DND-41 (cell line): Measurements from ENCODE around the gene ABCB8.

Experiments used
- ATAC-seq: fragments of 200-7000 bp; cut with Tn5 transposase; 3 replicates; pipeline ENCODE4 v1.9.1; 2021; ENCODE audit warnings: low read depth; ENCODE audit not compliant: insufficient read depth
- DNase-seq: peaks from one replicate; pipeline ENCODE4 v3.0.0-alpha.2; 2020
- H2AFZ ChIP-seq: 2 replicates; pipeline ENCODE4 v1.6.0; 2012; ENCODE audit warnings: low read depth, low read length
- H3K27ac ChIP-seq: 2 replicates; pipeline ENCODE4 v1.5.1; 2012; ENCODE audit warnings: low read length, inconsistent platforms
- H3K27me3 ChIP-seq: fragments of 200-600 bp; sonication (generic); 2 replicates; pipeline ENCODE4 v1.6.0; 2012; ENCODE audit warnings: low read length, mild to moderate bottlenecking, inconsistent platforms; ENCODE audit not compliant: insufficient read depth, poor library complexity
- H3K36me3 ChIP-seq: 2 replicates; pipeline ENCODE4 v1.5.1; 2012; ENCODE audit warnings: low read length, inconsistent platforms; ENCODE audit not compliant: insufficient read depth
- H3K4me1 ChIP-seq: 2 replicates; pipeline ENCODE4 v1.5.1; 2012; ENCODE audit warnings: mild to moderate bottlenecking, low read length; ENCODE audit not compliant: insufficient read depth
- H3K4me2 ChIP-seq: 2 replicates; pipeline ENCODE4 v1.6.0; 2012; ENCODE audit warnings: mild to moderate bottlenecking, moderate library complexity, low read length, inconsistent platforms; ENCODE audit not compliant: insufficient read depth
- H3K4me3 ChIP-seq, 2 experiments: fragments of 200-600 bp in 1 of 2; shearing (Covaris generic) in 1 of 2; 2 replicates each; pipeline ENCODE4 v1.5.1; 2012 to 2016; ENCODE audit warnings: inconsistent platforms in 2 of 2, low read length in 2 of 2, mild to moderate bottlenecking in 2 of 2, low read depth in 1 of 2, moderate library complexity in 1 of 2
- H3K79me2 ChIP-seq: 2 replicates; pipeline ENCODE4 v1.6.0; 2012; ENCODE audit warnings: low read length, inconsistent platforms; ENCODE audit not compliant: insufficient read depth
- H3K9ac ChIP-seq: 2 replicates; pipeline ENCODE4 v1.6.0; 2012; ENCODE audit warnings: low read depth, mild to moderate bottlenecking, inconsistent platforms, low read length, moderate library complexity
- H3K9me3 ChIP-seq: 2 replicates; pipeline ENCODE4 v1.5.1; 2012; ENCODE audit warnings: low read length, moderate library complexity, mild to moderate bottlenecking, inconsistent platforms; ENCODE audit not compliant: insufficient read depth, severe bottlenecking
- H4K20me1 ChIP-seq: 2 replicates; pipeline ENCODE4 v1.6.0; 2012; ENCODE audit warnings: low read length; ENCODE audit not compliant: insufficient read depth
- EZH2 ChIP-seq: IDR thresholded peaks from 3 replicates; pipeline ENCODE4 v1.6.1; 2012; ENCODE audit warnings: borderline replicate concordance, low read depth, mild to moderate bottlenecking, moderate library complexity, low read length, inconsistent platforms; ENCODE audit not compliant: severe bottlenecking
- TF ChIP-seq, protein P1 (sequence below): IDR thresholded peaks from 2 replicates; pipeline ENCODE4 v1.5.1; 2012; ENCODE audit warnings: borderline replicate concordance, low read length, moderate library complexity, mild to moderate bottlenecking; ENCODE audit not compliant: poor library complexity, severe bottlenecking; ENCODE audit errors: extremely low read depth

The ABCB8 gene

DNA sequence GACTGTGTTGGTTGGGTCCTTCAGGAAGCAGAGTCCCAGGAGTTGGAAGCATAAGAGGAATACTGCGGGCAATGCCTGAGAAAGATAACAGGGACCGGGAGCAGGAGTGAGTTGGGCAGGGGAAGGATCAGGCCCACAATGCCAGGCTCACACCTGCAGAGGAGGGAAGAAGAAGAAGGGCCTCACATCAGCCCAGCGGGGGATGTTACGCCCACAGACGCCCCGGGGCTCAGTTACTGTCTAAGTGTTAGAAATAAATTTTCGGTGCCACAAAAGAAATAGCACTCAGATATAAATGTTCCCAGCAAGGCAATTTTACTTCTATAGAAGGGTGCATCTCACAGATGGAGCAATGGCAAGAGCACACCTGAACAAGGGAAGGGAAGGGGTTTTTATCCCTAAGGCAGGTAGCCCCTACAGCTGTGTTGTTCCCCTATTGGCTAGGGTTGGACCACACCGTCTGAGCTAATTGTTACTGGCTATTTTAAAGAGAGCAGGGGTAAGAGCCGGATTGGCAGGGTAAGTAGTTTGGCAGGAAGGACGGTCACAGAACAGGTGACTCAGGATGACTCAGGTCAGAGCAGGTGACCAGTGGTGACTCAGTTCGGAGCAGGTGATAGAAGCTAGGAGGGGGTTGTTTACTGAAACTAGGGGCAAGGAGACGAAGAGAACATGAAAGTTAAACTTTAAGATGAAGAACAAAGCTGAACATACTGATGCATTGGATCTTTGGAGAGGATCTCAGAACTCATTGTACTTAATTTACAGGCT, 37.6 kb upstream of the ABCB8 start, which contains the start of gene NOS3:
NOS3 (plus strand) TSS at position 602 of the 771 bp plus-strand sequence. CDS start 2,787 bp downstream, outside the sequence.
- Histone ChIP-seq H3K9ac (no peak within 1 kb of the TSS), H3K9me3 (no peaks in the 10 kb centered on the region), H3K27ac (no peak within 1 kb of the TSS), H3K4me2 (no peak within 1 kb of the TSS), H3K79me2 (no peaks in the 10 kb centered on the region), H3K27me3 (peaks cover 13% of the 10 kb centered on the region), H2AFZ (no peak within 1 kb of the TSS), H4K20me1 (peaks cover 9% of the 10 kb centered on the region), H3K4me1 (peaks cover 11% of the 10 kb centered on the region), H3K36me3 (no peaks in the 10 kb centered on the region), H3K4me3 (no peak within 1 kb of the TSS)
- no peak for TF ChIP-seq EZH2
- DNase-seq (no peak), ATAC-seq (no peak)

DNA sequence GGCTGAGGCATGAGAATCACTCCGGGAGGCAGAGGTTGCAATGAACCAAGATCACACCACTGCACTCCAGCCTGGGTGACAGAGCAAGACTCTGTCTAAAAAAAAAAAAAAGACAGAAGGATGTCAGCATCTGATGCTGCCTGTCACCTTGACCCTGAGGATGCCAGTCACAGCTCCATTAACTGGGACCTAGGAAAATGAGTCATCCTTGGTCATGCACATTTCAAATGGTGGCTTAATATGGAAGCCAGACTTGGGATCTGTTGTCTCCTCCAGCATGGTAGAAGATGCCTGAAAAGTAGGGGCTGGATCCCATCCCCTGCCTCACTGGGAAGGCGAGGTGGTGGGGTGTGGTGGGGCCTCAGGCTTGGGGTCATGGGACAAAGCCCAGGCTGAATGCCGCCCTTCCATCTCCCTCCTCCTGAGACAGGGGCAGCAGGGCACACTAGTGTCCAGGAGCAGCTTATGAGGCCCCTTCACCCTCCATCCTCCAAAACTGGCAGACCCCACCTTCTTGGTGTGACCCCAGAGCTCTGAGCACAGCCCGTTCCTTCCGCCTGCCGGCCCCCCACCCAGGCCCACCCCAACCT, 36.1 kb upstream of the ABCB8 start:
- no peak for ATAC-seq
- Histone ChIP-seq H2AFZ (no peak overlapping the region), H4K20me1 (peaks cover 9% of the 10 kb centered on the region), H3K4me2 (no peak overlapping the region), H3K27ac (no peak overlapping the region), H3K4me1 (peaks cover 11% of the 10 kb centered on the region), H3K4me3 (no peak overlapping the region), H3K9ac (no peak overlapping the region), H3K9me3 (no peaks in the 10 kb centered on the region), H3K36me3 (no peaks in the 10 kb centered on the region), H3K79me2 (no peaks in the 10 kb centered on the region), H3K27me3 (peaks cover 13% of the 10 kb centered on the region)
- no peak for DNase-seq
- TF ChIP-seq EZH2: no peak
- TF ChIP-seq, protein P1, sequence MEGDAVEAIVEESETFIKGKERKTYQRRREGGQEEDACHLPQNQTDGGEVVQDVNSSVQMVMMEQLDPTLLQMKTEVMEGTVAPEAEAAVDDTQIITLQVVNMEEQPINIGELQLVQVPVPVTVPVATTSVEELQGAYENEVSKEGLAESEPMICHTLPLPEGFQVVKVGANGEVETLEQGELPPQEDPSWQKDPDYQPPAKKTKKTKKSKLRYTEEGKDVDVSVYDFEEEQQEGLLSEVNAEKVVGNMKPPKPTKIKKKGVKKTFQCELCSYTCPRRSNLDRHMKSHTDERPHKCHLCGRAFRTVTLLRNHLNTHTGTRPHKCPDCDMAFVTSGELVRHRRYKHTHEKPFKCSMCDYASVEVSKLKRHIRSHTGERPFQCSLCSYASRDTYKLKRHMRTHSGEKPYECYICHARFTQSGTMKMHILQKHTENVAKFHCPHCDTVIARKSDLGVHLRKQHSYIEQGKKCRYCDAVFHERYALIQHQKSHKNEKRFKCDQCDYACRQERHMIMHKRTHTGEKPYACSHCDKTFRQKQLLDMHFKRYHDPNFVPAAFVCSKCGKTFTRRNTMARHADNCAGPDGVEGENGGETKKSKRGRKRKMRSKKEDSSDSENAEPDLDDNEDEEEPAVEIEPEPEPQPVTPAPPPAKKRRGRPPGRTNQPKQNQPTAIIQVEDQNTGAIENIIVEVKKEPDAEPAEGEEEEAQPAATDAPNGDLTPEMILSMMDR: no peak

DNA sequence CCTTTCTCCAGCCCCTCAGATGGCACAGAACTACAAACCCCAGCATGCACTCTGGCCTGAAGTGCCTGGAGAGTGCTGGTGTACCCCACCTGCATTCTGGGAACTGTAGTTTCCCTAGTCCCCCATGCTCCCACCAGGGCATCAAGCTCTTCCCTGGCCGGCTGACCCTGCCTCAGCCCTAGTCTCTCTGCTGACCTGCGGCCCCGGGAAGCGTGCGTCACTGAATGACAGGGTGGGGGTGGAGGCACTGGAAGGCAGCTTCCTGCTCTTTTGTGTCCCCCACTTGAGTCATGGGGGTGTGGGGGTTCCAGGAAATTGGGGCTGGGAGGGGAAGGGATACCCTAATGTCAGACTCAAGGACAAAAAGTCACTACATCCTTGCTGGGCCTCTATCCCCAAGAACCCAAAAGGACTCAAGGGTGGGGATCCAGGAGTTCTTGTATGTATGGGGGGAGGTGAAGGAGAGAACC, 35.4 kb upstream of the ABCB8 start:
- Histone ChIP-seq H3K4me1 (peaks cover 10% of the 10 kb centered on the region), H3K27ac (no peak overlapping the region), H3K4me2 (no peak overlapping the region), H3K9me3 (no peaks in the 10 kb centered on the region), H3K36me3 (no peaks in the 10 kb centered on the region), H3K9ac (no peak overlapping the region), H3K4me3 (no peak overlapping the region), H4K20me1 (peaks cover 9% of the 10 kb centered on the region), H2AFZ (no peak overlapping the region), H3K27me3 (peaks cover 13% of the 10 kb centered on the region), H3K79me2 (no peaks in the 10 kb centered on the region)
- DNase-seq (peak; percentile 40), ATAC-seq (peak; percentile 72)
- TF ChIP-seq, protein P1: no peak

DNA sequence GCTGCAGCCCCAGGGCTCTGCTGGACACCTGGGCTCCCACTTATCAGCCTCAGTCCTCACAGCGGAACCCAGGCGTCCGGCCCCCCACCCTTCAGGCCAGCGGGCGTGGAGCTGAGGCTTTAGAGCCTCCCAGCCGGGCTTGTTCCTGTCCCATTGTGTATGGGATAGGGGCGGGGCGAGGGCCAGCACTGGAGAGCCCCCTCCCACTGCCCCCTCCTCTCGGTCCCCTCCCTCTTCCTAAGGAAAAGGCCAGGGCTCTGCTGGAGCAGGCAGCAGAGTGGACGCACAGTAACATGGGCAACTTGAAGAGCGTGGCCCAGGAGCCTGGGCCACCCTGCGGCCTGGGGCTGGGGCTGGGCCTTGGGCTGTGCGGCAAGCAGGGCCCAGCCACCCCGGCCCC, 34.7 kb upstream of the ABCB8 start:
- no peaks in the 10 kb centered on the region for H3K36me3 ChIP-seq
- no peak for DNase-seq
- no peaks in the 10 kb centered on the region for H3K79me2 ChIP-seq
- no peak overlapping the region for H3K9ac ChIP-seq
- no peak for ATAC-seq
- H3K4me1 ChIP-seq: peaks cover 4% of the 10 kb centered on the region
- peaks cover 5% of the 10 kb centered on the region for H4K20me1 ChIP-seq
- no peak overlapping the region for H3K4me3 ChIP-seq
- H3K9me3 ChIP-seq: no peaks in the 10 kb centered on the region
- peaks cover 13% of the 10 kb centered on the region for H3K27me3 ChIP-seq
- H3K27ac ChIP-seq: no peak overlapping the region
- H2AFZ ChIP-seq: no peak overlapping the region
- H3K4me2 ChIP-seq: no peak overlapping the region
- TF ChIP-seq, protein P1: no peak
- no peak for TF ChIP-seq EZH2
